ENCODE data around the gene SYT12. TPM values are rescaled to one million over a fixed set of nuclear protein-coding genes. Genes with fewer than 3 reads are reported as not detected.

SYT12 gene
- total RNA-seq, 1 donor from 2014 or later, result 2.2 TPM

DNA sequence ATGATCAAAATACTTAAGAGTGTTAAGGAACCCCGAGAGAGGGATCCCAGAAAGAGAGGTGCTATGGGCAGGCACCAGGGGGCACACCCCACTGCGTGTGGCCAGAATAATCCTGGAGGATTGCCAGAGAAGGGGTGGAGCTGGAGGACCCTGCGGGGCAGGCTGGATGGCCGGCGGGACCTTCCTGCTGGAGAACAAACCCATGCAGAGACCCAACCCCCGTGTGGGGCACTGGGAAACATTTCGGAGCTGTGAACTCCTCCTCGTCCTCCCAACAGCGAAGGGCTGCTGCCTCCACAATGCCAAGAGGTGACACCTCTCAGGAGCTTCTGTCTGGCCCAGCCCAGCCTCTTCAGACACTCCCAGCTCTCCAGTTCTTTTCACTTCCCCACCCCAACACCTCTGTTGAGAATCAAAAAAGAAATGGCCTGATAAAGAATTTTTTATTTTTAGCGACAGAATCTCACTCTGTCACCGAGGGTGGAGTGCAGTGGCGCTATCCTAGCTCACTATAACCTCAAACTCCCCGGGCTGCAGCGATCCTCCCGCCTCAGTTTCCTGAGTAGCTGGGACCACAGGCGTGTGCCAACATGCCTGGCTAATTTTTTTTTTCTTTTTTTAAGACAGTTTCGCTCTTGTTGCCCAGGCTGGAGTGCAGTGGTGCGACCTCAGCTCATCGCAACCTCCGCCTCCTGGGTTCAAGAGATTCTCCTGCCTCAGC lies 59.3 kb downstream of the SYT12 start:
- intact Hi-C loops (cut with DNase I), result loop anchor here (5.0 to 10.0 kb wide), 2 partner anchors 85 to 243 kb away; no protein-coding TSS in a partner anchor
- DNase-seq (ENCODE audit: low spot score), result no peak

DNA sequence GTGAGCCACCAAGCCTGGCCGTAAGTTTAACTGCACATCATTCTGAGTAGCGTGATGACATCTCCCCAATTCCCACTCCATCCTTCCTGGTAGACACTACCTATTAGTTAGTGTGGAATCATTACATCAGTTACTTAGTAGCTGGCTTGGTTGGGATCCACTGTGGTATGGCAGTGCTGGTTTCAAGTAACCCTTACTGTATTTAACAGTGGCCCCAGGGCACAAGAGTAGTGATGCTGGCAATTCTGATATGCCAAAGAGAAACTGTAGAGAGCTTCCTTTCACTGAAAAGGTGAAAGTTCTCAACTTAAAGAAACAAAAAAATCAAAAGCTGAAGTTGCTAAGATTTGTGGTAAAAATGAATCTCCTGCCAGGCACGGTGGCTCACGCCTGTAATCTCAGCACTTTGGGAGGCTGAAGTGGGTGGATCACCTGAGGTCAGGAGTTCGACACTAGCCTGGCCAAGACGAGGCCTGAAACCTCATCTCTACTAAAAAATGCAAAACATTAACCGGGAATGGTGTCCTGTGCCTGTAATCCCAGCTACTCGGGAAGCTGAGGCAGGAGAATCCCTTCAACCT lies 60.9 kb downstream of the SYT12 start:
- no peak for DNase-seq (ENCODE audit: low spot score)
- intact Hi-C loops (cut with DNase I), result loop anchor here (5.0 to 10.0 kb wide), 2 partner anchors 83 to 241 kb away; no protein-coding TSS in a partner anchor

GRCh38 chr11:67085617-67086016 lies 62.7 kb downstream of the SYT12 start:
- DNase-seq (ENCODE audit: low spot score), result no peak
- intact Hi-C loops (cut with DNase I), result loop anchor here (10.0 kb wide), 1 partner anchor 239 kb away; no protein-coding TSS in a partner anchor

- intact Hi-C loops (cut with DNase I), result no loop called here
- no peak for DNase-seq (ENCODE audit: low spot score)
Observed at GRCh38 chr11:67090717-67091116, 67.8 kb downstream of the SYT12 start.

- DNase-seq (ENCODE audit: low spot score), result no peak
- intact Hi-C loops (cut with DNase I), result no loop called here
Observed at GRCh38 chr11:67095214-67095507, 72.2 kb downstream of the SYT12 start.

DNA sequence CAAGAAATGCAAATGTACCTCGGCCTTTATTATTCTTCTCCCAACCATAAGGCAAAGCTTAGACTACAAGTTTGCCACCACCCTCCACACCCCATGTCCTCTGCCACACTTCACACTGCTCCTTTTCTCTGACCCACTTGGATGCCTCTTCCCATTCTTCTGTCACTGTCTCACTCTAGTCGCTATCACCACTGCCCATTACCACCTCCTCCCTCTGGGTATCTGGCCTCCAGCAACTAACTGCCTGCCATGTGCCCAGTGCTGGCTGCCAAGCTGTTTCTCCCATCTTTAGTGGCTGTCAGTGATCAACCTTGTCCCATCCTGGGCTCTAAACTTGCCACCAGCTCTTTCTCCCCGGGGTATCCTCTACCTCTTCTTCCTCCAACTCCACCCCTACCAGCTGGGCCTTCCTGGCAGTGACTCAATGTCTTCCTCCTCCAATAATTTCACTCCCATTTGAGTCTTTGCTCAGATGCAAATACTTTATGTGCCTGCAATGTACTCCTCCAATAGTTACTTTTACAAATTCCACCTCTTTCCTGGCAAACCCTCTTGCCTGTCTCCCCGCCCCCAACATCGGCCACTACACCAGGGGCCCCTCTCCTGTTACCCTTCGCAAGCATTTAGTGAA lies 76.0 kb downstream of the SYT12 start:
- no peak for DNase-seq (ENCODE audit: low spot score)
- intact Hi-C loops (cut with DNase I), result no loop called here

- intact Hi-C loops (cut with DNase I), result no loop called here
Observed at GRCh38 chr11:67099831-67100324, 76.9 kb downstream of the SYT12 start.

More at GRCh38 chr11:67099831-67100324, 76.9 kb downstream of the SYT12 start:
- DNase-seq (ENCODE audit: low spot score), result no peak

Small RNA genes within 50 kb of the gene (microRNA-seq; reads per million reads assigned to microRNA genes)
- not detected for gene MIR6860

Other genes with a start within 250 kb of the SYT12 start
- gene RCE1, start 179.7 kb upstream of the SYT12 start, total RNA-seq, result 5.7 TPM
- 24.5 TPM for gene LRFN4, start 166.1 kb upstream of the SYT12 start, total RNA-seq
- 12.1 TPM for gene PC, start 64.8 kb upstream of the SYT12 start, total RNA-seq
- not detected for gene C11orf86, start 47.8 kb upstream of the SYT12 start, total RNA-seq
- gene RHOD, start 33.7 kb downstream of the SYT12 start, total RNA-seq, result 25.8 TPM
- gene KDM2A, start 96.1 kb downstream of the SYT12 start, total RNA-seq, result 46.4 TPM
- 43.1 TPM for gene GRK2, start 243.3 kb downstream of the SYT12 start, total RNA-seq

All from cardiac septum (tissue), 1 donor.